Transverse colon (tissue), 3 donors: ENCODE measurements around the gene XPC.

Experiments
- POLR2A ChIP-seq: fragments of 450-650 bp; IDR thresholded peaks from one replicate; pipeline ENCODE4 v1.6.1; 2016; ENCODE audit warnings: antibody characterized with exemption, mild to moderate bottlenecking, moderate library complexity
- TF ChIP-seq, protein P1 (sequence below), 5 experiments: fragments of 200-600 bp in 3 of 5; fragments of 450-650 bp in 2 of 5; sonication (generic) in 3 of 5; IDR thresholded peaks; 1 replicate in 2 of 5; 2 replicates in 3 of 5; pipeline ENCODE4 v1.5.1; 2016 to 2017; ENCODE audit warnings: antibody characterized with exemption in 5 of 5, inconsistent platforms in 3 of 5, mild to moderate bottlenecking in 2 of 5, moderate library complexity in 1 of 5

DNA sequence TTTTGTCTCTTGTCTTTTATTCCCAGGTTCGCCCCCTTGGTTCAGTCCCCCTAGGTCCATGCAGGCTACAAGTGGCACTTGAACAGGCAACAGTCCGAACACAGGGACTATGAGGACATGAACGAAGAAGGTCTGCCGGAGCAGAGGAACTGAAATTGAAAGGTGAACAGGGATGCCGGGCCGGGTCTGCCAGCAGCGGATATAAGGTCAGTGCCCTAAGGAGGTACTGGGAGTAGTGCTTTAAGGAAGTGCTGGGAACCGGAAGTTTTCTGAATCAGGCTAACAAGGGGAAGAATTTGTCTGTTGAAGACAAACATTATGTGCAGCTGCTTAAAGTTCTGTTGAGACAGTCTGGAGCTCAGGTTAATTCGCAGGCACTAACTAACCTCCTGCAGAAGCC lies 47.0 kb upstream of the XPC start:
- TF ChIP-seq, protein P1, sequence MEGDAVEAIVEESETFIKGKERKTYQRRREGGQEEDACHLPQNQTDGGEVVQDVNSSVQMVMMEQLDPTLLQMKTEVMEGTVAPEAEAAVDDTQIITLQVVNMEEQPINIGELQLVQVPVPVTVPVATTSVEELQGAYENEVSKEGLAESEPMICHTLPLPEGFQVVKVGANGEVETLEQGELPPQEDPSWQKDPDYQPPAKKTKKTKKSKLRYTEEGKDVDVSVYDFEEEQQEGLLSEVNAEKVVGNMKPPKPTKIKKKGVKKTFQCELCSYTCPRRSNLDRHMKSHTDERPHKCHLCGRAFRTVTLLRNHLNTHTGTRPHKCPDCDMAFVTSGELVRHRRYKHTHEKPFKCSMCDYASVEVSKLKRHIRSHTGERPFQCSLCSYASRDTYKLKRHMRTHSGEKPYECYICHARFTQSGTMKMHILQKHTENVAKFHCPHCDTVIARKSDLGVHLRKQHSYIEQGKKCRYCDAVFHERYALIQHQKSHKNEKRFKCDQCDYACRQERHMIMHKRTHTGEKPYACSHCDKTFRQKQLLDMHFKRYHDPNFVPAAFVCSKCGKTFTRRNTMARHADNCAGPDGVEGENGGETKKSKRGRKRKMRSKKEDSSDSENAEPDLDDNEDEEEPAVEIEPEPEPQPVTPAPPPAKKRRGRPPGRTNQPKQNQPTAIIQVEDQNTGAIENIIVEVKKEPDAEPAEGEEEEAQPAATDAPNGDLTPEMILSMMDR (IDR thresholded peaks at IDR 0.05) = no peak
- no peak for TF ChIP-seq POLR2A
